C4-2B (cell line): Measurements from ENCODE around the gene SH3BGRL2.

ENCODE experiments used
- H3K27ac ChIP-seq: fragments of 450-650 bp; 2 replicates; pipeline ENCODE4 v1.5.1; 2017
- CTCF ChIP-seq: fragments of 450-650 bp; conservative IDR thresholded peaks from 2 replicates; pipeline ENCODE4 v1.5.1; 2017; ENCODE audit warnings: mild to moderate bottlenecking
- ZFX ChIP-seq: fragments of 450-650 bp; IDR thresholded peaks from 2 replicates; pipeline ENCODE4 v1.6.1; 2017

The SH3BGRL2 gene

DNA sequence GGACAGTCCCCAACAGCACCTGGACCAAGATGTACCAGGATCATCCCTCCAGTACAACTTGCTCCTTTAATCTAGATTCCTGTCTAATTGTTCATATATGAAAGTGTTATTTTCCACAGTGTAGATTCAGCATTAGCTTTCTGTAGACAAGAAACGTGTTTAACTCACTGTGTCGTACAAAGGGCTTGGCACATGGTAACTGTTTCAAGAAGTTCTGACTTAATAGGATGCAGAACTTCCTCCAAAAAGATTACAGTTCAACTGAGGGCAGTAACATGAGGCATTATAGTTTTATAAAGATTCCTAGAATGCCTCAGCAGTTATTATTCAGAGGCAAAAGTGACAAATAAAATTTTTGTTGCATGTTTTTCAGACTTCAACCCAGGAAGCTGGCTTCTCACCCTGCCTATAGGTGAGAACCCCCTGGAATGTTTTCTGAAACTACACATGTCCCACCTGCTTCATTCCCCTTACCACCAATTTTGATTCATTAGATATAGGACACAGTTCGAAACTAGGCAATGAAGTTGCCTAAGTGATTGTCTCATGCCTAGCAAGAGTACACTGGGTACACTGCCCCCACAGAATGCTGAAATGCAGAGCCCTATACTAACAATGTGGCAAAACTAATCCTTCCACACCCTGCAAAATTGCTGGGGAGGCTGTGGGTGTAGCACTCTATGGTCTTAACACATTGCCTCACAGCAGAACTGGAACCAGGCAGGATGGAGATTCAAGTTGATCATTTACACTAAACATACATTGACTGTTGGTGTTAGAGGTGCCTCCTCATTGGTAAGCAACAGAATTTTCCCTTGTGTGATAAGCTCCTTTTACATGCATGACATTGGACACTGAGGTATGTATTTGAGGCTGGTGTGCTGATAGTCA, 22.6 kb upstream of the SH3BGRL2 start:
- no peak overlapping the region for H3K27ac ChIP-seq
- TF ChIP-seq CTCF, result no peak
- no peak for TF ChIP-seq ZFX

DNA sequence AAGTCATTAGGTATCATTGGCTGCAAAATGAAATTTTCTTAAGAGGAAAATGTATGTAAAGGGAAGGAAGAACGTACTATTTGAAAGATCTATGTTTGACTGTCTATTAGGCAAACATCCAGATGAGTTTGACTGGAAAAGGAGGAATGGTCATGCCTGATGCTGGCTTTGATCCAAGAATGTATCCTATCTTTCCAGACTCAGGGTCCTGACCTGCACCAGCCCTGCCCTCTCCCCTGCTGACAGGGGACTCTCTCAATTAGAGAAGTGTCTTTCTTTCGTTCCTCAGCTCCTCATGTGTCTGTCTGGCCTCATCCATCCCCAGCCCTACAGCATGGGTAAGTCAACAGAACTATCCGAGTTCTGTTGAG, 21.9 kb upstream of the SH3BGRL2 start:
- TF ChIP-seq CTCF, result no peak
- TF ChIP-seq ZFX, result no peak
- no peak overlapping the region for H3K27ac ChIP-seq

DNA sequence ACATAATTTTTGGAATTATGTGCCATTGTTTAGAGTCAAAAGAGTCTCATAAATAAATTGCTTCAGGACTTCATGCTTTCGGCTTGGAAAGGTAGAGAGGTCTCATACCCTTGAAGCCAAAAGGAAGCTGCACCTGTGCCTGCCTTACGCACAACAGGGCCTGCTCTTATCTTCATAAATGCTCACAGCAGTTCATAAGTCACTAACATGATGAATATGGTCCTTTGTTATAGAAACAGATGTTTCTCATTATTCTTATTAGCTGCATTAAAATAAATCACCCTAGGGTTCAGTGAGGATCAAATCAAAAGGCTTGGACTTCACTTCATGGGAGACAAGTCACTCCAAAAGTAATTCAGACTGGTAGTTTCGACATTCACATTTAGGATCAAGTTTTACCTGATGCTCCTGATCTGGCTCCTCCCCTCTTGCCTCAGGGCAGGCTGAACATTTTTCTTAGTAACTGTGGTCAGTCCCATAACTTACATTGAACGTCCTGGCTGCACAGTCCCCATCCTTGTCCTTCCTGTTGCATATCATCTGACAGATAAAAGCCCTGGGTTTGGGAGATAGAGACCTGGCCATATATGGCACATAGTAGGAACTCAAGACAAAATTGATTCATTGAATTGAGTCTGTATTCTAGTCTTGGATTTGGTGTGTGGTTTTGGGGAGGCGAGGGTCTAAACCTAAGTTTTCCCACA, 20.7 kb upstream of the SH3BGRL2 start:
- TF ChIP-seq CTCF (no peak), ZFX (no peak)
- no peak overlapping the region for H3K27ac ChIP-seq

GRCh38 chr6:79612457-79612856, 18.7 kb upstream of the SH3BGRL2 start:
- TF ChIP-seq ZFX (no peak), CTCF (no peak)
- H3K27ac ChIP-seq, result no peak overlapping the region

GRCh38 chr6:79612918-79613317, 18.2 kb upstream of the SH3BGRL2 start:
- TF ChIP-seq ZFX (no peak), CTCF (no peak)
- no peak overlapping the region for H3K27ac ChIP-seq

- no peak overlapping the region for H3K27ac ChIP-seq
- no peak for TF ChIP-seq CTCF
- TF ChIP-seq ZFX, result no peak
These were observed 17.2 kb upstream of the SH3BGRL2 start for GRCh38 chr6:79613912-79614311.
